CD4-positive, CD25-positive, alpha-beta regulatory T cell (primary cell): ENCODE data around the gene NCF2. TPM values are rescaled to one million over a fixed set of nuclear protein-coding genes. Genes with fewer than 3 reads are reported as not detected.

ENCODE experiments used
- ATAC-seq, 2 donors: fragments of 150-1000 bp; cut with Tn5 transposase; one replicate each; pipeline ENCODE4 v1.10.0; 2021; ENCODE audit warnings: low read depth in 2 of 2, moderate number of reproducible peaks in 2 of 2, moderate library complexity in 1 of 2
- DNase-seq, 3 donors: peaks; one replicate each; pipeline versions ENCODE4 v3.0.0 to v3.0.0-alpha.2; 2012 to 2022; ENCODE audit warnings: mixed read lengths in 1 of 3
- H3K27ac ChIP-seq: one replicate; pipeline ENCODE4 v1.7.0; 2013; ENCODE audit warnings: mild to moderate bottlenecking, low read length; ENCODE audit not compliant: insufficient read depth, poor library complexity, severe bottlenecking
- H3K27me3 ChIP-seq: one replicate; pipeline ENCODE4 v1.7.0; 2013; ENCODE audit warnings: low read length; ENCODE audit not compliant: control insufficient read depth, insufficient read depth
- H3K36me3 ChIP-seq: one replicate; pipeline ENCODE4 v1.7.0; 2013; ENCODE audit warnings: mild to moderate bottlenecking, low read length, moderate library complexity; ENCODE audit not compliant: control insufficient read depth, insufficient read depth
- H3K4me1 ChIP-seq: 2 replicates; pipeline ENCODE4 v1.7.0; 2013; ENCODE audit warnings: mild to moderate bottlenecking, low read length; ENCODE audit not compliant: insufficient read depth, control insufficient read depth, poor library complexity, severe bottlenecking
- H3K4me3 ChIP-seq: one replicate; pipeline ENCODE4 v1.7.0; 2013; ENCODE audit warnings: low read depth, mild to moderate bottlenecking, low read length, moderate library complexity
- H3K9me3 ChIP-seq, 2 experiments: 1 replicate in 1 of 2; 2 replicates in 1 of 2; pipeline ENCODE4 v1.7.0; 2013; ENCODE audit warnings: low read length in 2 of 2, mild to moderate bottlenecking in 1 of 2, moderate library complexity in 1 of 2; ENCODE audit not compliant: control insufficient read depth in 2 of 2
- H3K27ac Mint-ChIP-seq, 3 donors: one replicate each; pipeline ENCODE4 v1.8.0; 2020 to 2022; ENCODE audit warnings: mild to moderate bottlenecking in 3 of 3, mixed read lengths in 3 of 3, moderate library complexity in 2 of 3
- H3K27me3 Mint-ChIP-seq: one replicate; pipeline ENCODE4 v1.8.0; 2022; ENCODE audit warnings: mild to moderate bottlenecking, mixed read lengths
- H3K36me3 Mint-ChIP-seq: one replicate; pipeline ENCODE4 v1.8.0; 2020; ENCODE audit warnings: mixed read lengths
- H3K4me1 Mint-ChIP-seq, 4 donors: one replicate each; pipeline ENCODE4 v1.8.0; 2020 to 2022; ENCODE audit warnings: mixed read lengths in 4 of 4, mild to moderate bottlenecking in 1 of 4
- H3K4me3 Mint-ChIP-seq, 4 donors: one replicate each; pipeline ENCODE4 v1.8.0; 2020 to 2022; ENCODE audit warnings: mild to moderate bottlenecking in 4 of 4, mixed read lengths in 4 of 4, moderate library complexity in 3 of 4
- H3K9me3 Mint-ChIP-seq, 7 donors: one replicate each; pipeline ENCODE4 v1.8.0; 2020 to 2022; ENCODE audit warnings: mixed read lengths in 7 of 7, mild to moderate bottlenecking in 3 of 7, moderate library complexity in 2 of 7
- polyA plus RNA-seq, 4 donors: library from polyadenylated mRNA; unstranded; fragments of 300-500 nt; fragmentation: Illumina TruSeq; gene quantifications; one replicate each; pipeline ENCODE4 v1.2.3, GENCODE V29; 2021
- total RNA-seq: library from RNA; stranded (reverse); gene quantifications from one replicate; pipeline ENCODE4 v1.2.3, GENCODE V29; 2022

NCF2 gene
- total and polyA plus RNA-seq, 5 donors from 2014 or later: 2.8 to 20.0 (median 7.8) TPM

DNA sequence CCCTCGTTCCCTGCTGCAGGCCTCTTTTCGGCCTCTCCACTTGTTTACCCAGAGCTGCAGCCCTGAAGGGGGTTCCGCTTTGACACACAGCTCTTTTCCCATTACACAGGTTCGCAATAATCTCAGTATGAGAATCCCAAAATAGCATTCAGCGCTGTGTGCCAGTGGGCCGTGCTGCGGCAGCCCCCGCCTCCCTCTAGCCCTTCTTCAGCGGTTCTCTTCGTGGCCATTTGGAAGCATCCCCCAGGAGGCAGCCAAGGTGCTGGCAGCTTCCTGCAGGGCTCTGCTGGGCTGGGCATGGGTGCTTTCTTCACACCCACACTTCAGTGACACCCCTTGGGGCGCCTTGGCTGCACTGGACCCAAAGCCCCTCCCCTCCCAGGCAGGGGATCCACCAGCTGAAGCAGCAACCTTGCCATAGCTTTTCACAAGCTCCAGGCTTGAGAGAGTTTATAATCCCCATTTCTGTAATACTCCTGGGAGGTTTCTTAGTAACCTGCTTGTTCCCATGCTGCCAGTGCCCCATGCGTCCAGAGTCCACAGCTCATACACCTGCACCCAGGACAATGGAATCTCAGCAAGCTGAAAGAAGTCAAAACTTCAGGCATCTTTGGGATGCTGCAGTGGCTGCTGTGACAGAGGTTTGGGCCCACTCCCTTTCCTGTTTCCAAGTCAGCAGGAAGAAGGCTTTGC is 8.1 kb downstream of the NCF2 start:
- H3K27ac Mint-ChIP-seq: peak overlapping the region in 1 of 3 donors; percentile 77

DNA sequence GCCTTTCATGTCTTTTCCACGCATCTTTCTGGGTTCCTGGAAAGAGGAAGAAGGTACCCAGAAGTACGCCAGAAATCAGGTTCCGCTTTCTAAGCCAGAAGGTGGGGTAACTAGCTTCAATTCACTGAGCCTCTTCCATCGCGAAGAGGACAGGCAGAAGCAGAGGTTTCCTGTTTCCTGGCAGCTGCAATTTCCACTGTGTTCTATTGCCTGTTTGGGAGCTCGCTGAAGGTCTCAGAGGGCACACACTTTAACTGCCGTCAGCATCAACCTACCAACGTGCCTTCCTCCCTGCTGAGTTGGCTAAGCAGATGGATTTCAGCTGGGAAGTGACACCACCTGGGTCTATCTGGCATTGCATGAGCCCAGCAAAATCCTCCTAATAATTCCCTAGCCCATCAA is 10.0 kb downstream of the NCF2 start:
- no peaks in the 10 kb centered on the region for H3K27me3 ChIP-seq
- peaks cover 4 to 11% (median 7%) of the 10 kb centered on the region in 4 donors for H3K4me1 Mint-ChIP-seq
- H3K9me3 Mint-ChIP-seq: peaks cover 0 to 2% (median 0%) of the 10 kb centered on the region in 7 donors
- H3K9me3 ChIP-seq: no peaks in the 10 kb centered on the region
- H3K36me3 ChIP-seq: no peaks in the 10 kb centered on the region
- DNase-seq: peak in 1 of 3 donors; percentile 87
- H3K36me3 Mint-ChIP-seq: no peaks in the 10 kb centered on the region
- H3K27ac ChIP-seq: no peak overlapping the region
- H3K4me3 Mint-ChIP-seq: peak overlapping the region in 3 of 4 donors; percentile 71 to 91 (median 74)
- H3K4me1 ChIP-seq: peaks cover 2% of the 10 kb centered on the region
- peak; percentile 37 to 42 for ATAC-seq
- peak overlapping the region; percentile 51 to 78 (median 62) for H3K27ac Mint-ChIP-seq
- H3K4me3 ChIP-seq: peak overlapping the region; percentile 42
- H3K27me3 Mint-ChIP-seq: no peaks in the 10 kb centered on the region

More for the DNA sequence above, 8.1 kb downstream of the NCF2 start:
- Mint-ChIP-seq H3K27me3 (no peaks in the 10 kb centered on the region), H3K9me3 (peaks cover 0 to 2% (median 0%) of the 10 kb centered on the region in 7 donors), H3K4me3 (no peak overlapping the region), H3K4me1 (peaks cover 3 to 11% (median 7%) of the 10 kb centered on the region in 4 donors), H3K36me3 (no peaks in the 10 kb centered on the region)
- Histone ChIP-seq H3K4me3 (no peak overlapping the region), H3K27me3 (no peaks in the 10 kb centered on the region), H3K9me3 (no peaks in the 10 kb centered on the region), H3K27ac (no peak overlapping the region), H3K4me1 (peaks cover 2% of the 10 kb centered on the region), H3K36me3 (no peaks in the 10 kb centered on the region)
- DNase-seq (no peak), ATAC-seq (no peak)

DNA sequence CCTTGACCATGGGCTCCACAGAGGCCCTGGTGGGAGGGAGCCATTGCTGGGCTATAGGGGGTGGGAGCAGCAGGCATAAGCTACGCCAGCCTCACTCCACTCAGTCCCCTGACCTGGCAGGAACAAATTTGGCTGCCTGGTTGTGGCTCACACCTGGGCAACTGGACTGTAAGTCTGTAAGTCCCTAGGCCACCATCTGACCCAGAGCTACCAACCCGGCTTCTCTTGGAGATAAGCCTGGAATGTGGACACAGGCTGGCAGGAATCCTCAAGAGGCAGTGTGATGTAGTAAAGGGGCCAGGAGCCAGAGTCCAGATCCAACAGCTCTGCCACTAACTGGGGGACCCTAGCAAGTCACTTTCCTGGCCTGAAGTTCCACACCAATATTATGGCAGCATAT is 11.4 kb downstream of the NCF2 start:
- Mint-ChIP-seq H3K27ac (peak overlapping the region in 1 of 3 donors; percentile 60), H3K4me3 (no peak overlapping the region), H3K36me3 (no peaks in the 10 kb centered on the region), H3K4me1 (peaks cover 0 to 7% (median 3%) of the 10 kb centered on the region in 4 donors), H3K27me3 (no peaks in the 10 kb centered on the region), H3K9me3 (no peaks in the 10 kb centered on the region)
- no peak overlapping the region for H3K27ac ChIP-seq
- H3K4me3 ChIP-seq: no peak overlapping the region
- no peaks in the 10 kb centered on the region for H3K9me3 ChIP-seq
- H3K27me3 ChIP-seq: no peaks in the 10 kb centered on the region
- DNase-seq (no peak), ATAC-seq (no peak)
- no peaks in the 10 kb centered on the region for H3K36me3 ChIP-seq
- peaks cover 2% of the 10 kb centered on the region for H3K4me1 ChIP-seq

DNA sequence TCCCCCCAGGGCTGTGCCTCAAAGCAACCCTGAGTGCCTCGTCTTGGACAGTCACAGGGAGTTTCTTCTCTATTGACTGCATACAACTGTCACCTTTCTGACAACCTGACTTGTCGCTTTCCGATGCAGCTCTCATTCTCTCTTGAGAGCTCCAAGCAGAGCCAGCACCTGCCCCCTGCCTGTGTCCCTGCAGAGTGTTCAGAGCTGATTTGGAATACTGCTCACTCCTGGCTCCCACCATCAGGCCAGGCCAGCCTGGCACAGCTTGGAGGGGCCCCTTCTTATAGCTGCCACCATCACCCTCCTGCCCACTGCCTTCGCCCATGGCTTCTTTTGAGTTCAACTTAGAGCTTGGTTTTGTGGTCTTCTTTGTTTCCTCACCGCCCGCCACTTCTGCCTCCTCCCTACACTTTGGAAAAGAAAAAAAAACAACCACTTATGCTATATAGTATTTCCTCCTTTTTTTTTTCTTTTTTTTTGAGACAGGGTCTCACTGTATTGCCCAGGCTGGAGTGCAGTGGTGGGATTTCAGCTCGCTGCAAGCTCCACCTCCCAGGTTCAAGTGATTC is 12.3 kb downstream of the NCF2 start:
- no peaks in the 10 kb centered on the region for H3K27me3 Mint-ChIP-seq
- H3K36me3 Mint-ChIP-seq: no peaks in the 10 kb centered on the region
- no peak overlapping the region for H3K4me3 Mint-ChIP-seq
- Histone ChIP-seq H3K27ac (no peak overlapping the region), H3K4me1 (peaks cover 2% of the 10 kb centered on the region), H3K9me3 (no peaks in the 10 kb centered on the region), H3K27me3 (no peaks in the 10 kb centered on the region), H3K36me3 (no peaks in the 10 kb centered on the region), H3K4me3 (no peak overlapping the region)
- DNase-seq (no peak), ATAC-seq (no peak)
- no peaks in the 10 kb centered on the region for H3K9me3 Mint-ChIP-seq
- peaks cover 0 to 7% (median 3%) of the 10 kb centered on the region in 4 donors for H3K4me1 Mint-ChIP-seq
- no peak overlapping the region for H3K27ac Mint-ChIP-seq

DNA sequence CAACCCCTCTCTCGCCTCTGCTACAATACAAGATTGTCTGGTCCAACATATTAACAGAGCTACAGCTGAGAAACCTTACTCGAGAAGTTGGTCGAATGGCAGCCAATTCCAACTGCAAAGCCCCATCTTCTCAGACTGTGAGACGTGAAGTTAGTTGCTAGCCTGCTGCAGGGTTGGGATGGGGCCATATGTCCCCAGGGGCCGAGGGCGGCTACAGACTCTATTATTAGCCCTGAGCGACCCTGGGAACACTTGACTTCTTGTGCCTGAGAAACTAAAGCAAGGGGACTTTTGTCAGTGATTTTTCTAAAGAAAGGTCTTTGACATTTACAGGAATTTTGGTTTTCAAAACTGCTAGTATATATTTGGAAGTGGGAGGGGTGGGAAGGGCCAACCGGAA is 13.7 kb downstream of the NCF2 start:
- no peaks in the 10 kb centered on the region for H3K9me3 ChIP-seq
- H3K4me1 ChIP-seq: peaks cover 2% of the 10 kb centered on the region
- Mint-ChIP-seq H3K9me3 (no peaks in the 10 kb centered on the region), H3K36me3 (no peaks in the 10 kb centered on the region), H3K27me3 (no peaks in the 10 kb centered on the region), H3K27ac (no peak overlapping the region), H3K4me1 (peaks cover 0 to 7% (median 3%) of the 10 kb centered on the region in 4 donors), H3K4me3 (no peak overlapping the region)
- no peak for DNase-seq
- no peaks in the 10 kb centered on the region for H3K27me3 ChIP-seq
- H3K36me3 ChIP-seq: no peaks in the 10 kb centered on the region
- no peak overlapping the region for H3K27ac ChIP-seq
- H3K4me3 ChIP-seq: no peak overlapping the region
- ATAC-seq: no peak

DNA sequence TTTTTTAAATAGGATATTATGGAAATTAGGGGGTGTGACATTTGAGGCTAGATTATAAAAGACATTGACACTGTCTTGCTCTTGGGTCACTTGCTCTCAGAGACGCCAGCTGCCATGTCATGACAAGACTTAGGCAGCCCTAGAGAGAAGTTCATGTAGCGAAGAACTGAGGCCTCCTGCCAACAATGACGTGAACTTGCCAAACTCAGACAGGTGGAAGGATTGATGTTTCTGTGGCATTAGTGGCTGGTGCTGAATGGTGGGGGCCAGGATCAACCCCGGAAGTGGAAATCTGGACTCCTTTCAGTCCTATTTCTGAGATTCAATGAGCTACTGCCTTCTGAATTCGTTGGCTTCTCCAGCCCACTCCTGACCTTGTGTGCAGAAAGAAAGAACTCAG is 14.7 kb downstream of the NCF2 start:
- H3K4me3 Mint-ChIP-seq: peak overlapping the region in 1 of 4 donors; percentile 11
- no peak for DNase-seq
- H3K4me1 Mint-ChIP-seq: peaks cover 0 to 7% (median 3%) of the 10 kb centered on the region in 4 donors
- H3K27ac Mint-ChIP-seq: no peak overlapping the region
- Histone ChIP-seq H3K4me1 (peaks cover 2% of the 10 kb centered on the region), H3K27ac (no peak overlapping the region), H3K36me3 (no peaks in the 10 kb centered on the region), H3K4me3 (no peak overlapping the region), H3K27me3 (no peaks in the 10 kb centered on the region), H3K9me3 (no peaks in the 10 kb centered on the region)
- H3K9me3 Mint-ChIP-seq: no peaks in the 10 kb centered on the region
- ATAC-seq: no peak
- no peaks in the 10 kb centered on the region for H3K27me3 Mint-ChIP-seq
- H3K36me3 Mint-ChIP-seq: no peaks in the 10 kb centered on the region

DNA sequence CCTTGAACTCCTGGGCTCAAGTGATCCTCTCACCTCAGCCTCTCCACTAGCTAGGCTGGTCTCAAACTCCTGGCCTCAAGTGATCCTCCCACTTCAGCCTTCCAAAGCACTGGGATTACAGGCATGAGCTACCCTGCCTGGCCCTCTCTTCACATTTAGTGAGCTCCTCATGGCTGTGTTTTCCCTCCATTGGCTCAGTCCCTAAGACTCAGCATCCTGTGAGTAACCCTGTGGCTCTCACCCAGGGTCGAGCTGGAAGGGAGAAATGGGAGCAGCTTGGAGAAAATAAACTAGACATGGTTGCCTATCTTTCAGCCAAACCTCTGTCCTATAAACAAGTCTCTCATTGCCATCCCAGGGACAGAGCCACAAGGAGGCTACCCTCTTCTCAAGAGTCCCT is 17.5 kb downstream of the NCF2 start:
- Mint-ChIP-seq H3K27ac (no peak overlapping the region), H3K9me3 (peaks cover 0 to 1% (median 0%) of the 10 kb centered on the region in 7 donors), H3K4me1 (peaks cover 0 to 2% (median 0%) of the 10 kb centered on the region in 4 donors), H3K27me3 (no peaks in the 10 kb centered on the region), H3K36me3 (no peaks in the 10 kb centered on the region), H3K4me3 (no peak overlapping the region)
- DNase-seq (no peak), ATAC-seq (no peak)
- H3K4me1 ChIP-seq: no peaks in the 10 kb centered on the region
- H3K9me3 ChIP-seq: no peaks in the 10 kb centered on the region
- no peaks in the 10 kb centered on the region for H3K27me3 ChIP-seq
- H3K27ac ChIP-seq: no peak overlapping the region
- H3K36me3 ChIP-seq: no peaks in the 10 kb centered on the region
- H3K4me3 ChIP-seq: no peak overlapping the region
